Nephron progenitor cell (in vitro differentiated cells): Measurements from ENCODE around the gene CEP95.
A peak's percentile ranks its signal among the peaks of the same experiment; 100 is the strongest.

ENCODE experiments used
- DNase-seq: peaks from one replicate; pipeline ENCODE4 v3.0.0; 2021
- H3K27ac Mint-ChIP-seq: 2 replicates; pipeline ENCODE4 v1.8.0; 2021; ENCODE audit warnings: mild to moderate bottlenecking, moderate library complexity, mixed read lengths
- H3K27me3 Mint-ChIP-seq: 2 replicates; pipeline ENCODE4 v1.8.0; 2021; ENCODE audit warnings: mild to moderate bottlenecking, low read depth, mixed read lengths; ENCODE audit not compliant: poor library complexity
- H3K36me3 Mint-ChIP-seq: 2 replicates; pipeline ENCODE4 v1.8.0; 2021; ENCODE audit warnings: low read depth, mixed read lengths
- H3K4me1 Mint-ChIP-seq: 2 replicates; pipeline ENCODE4 v1.8.0; 2021; ENCODE audit warnings: mixed read lengths
- H3K4me3 Mint-ChIP-seq: 2 replicates; pipeline ENCODE4 v1.8.0; 2021; ENCODE audit warnings: mild to moderate bottlenecking, moderate library complexity, mixed read lengths
- H3K9me3 Mint-ChIP-seq: 2 replicates; pipeline ENCODE4 v1.8.0; 2021; ENCODE audit warnings: mild to moderate bottlenecking, moderate library complexity, mixed read lengths
- TF ChIP-seq, protein P1 (sequence below): fragments of 200-600 bp; sonication (generic); IDR thresholded peaks from 2 replicates; pipeline ENCODE4 v1.5.0; 2021; ENCODE audit warnings: antibody characterized with exemption

Gene CEP95

DNA sequence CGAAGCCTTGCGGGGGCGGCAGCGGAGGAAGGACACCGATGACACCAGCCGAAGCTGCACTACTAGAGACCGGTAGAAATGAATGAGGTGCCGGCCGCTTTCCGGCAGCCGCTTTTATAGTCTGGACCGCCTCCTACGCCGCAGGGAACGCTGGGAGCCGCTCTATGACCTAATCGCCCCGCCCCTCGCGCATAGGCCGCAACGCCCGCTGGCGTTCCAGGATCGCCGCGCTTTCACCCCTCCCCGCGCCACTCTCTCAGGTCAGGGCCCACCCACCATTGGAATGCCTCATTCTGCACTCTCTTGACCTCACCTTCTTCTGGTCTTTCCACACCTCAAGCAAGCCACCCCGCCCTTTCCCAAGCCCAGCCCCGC is 589 bp upstream of the CEP95 start, which contains the start of gene DDX5:
Gene DDX5 (minus strand): TSS at position 89 of the 375 bp plus-strand sequence. CDS start 170 bp downstream, outside the sequence.
- Mint-ChIP-seq H3K9me3 (no peaks in the 10 kb centered on the region), H3K4me3 (peak within 1 kb of the TSS; percentile 100), H3K27ac (peak within 1 kb of the TSS; percentile 100), H3K4me1 (peaks cover 65% of the 10 kb centered on the region), H3K27me3 (peaks cover 7% of the 10 kb centered on the region), H3K36me3 (peaks cover 66% of the 10 kb centered on the region)
- TF ChIP-seq, protein P1, sequence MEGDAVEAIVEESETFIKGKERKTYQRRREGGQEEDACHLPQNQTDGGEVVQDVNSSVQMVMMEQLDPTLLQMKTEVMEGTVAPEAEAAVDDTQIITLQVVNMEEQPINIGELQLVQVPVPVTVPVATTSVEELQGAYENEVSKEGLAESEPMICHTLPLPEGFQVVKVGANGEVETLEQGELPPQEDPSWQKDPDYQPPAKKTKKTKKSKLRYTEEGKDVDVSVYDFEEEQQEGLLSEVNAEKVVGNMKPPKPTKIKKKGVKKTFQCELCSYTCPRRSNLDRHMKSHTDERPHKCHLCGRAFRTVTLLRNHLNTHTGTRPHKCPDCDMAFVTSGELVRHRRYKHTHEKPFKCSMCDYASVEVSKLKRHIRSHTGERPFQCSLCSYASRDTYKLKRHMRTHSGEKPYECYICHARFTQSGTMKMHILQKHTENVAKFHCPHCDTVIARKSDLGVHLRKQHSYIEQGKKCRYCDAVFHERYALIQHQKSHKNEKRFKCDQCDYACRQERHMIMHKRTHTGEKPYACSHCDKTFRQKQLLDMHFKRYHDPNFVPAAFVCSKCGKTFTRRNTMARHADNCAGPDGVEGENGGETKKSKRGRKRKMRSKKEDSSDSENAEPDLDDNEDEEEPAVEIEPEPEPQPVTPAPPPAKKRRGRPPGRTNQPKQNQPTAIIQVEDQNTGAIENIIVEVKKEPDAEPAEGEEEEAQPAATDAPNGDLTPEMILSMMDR = no peak
- DNase-seq = peak; percentile 97

GRCh38 chr17:64507413-64507782 is 621 bp downstream of the CEP95 start:
- peak overlapping the region; percentile 100 for H3K27ac Mint-ChIP-seq
- peak; percentile 30 for DNase-seq
- TF ChIP-seq, protein P1 = peak; percentile 19
- peaks cover 62% of the 10 kb centered on the region for H3K36me3 Mint-ChIP-seq
- peak overlapping the region; percentile 100 for H3K4me3 Mint-ChIP-seq
- H3K9me3 Mint-ChIP-seq = no peaks in the 10 kb centered on the region
- H3K4me1 Mint-ChIP-seq = peaks cover 55% of the 10 kb centered on the region
- peaks cover 7% of the 10 kb centered on the region for H3K27me3 Mint-ChIP-seq

DNA sequence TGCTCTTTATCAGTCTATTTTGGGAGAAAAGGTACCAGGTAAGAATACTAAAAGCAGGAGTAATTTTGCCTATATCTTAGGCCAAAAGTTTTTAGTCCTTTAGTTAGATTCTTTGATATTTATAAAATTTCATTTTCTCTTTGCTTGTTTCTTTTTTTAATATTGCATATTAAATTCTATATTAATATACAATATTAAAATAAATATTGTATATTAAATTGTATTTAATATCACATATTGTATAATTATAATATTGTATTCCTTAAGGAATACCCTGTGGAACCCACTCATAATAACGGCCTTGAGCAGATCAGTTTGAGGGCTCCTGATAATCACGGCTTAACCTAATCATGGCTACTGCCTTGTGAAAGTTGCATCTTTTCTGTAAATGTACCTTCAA is 1.9 kb downstream of the CEP95 start:
- no peak for DNase-seq
- Mint-ChIP-seq H3K36me3 (peaks cover 56% of the 10 kb centered on the region), H3K4me1 (peaks cover 43% of the 10 kb centered on the region), H3K27ac (peak overlapping the region; percentile 72), H3K4me3 (peak overlapping the region; percentile 100), H3K27me3 (peaks cover 7% of the 10 kb centered on the region), H3K9me3 (no peaks in the 10 kb centered on the region)
- TF ChIP-seq, protein P1 = no peak

- Mint-ChIP-seq H3K9me3 (no peaks in the 10 kb centered on the region), H3K27ac (peak overlapping the region; percentile 72), H3K4me1 (peaks cover 38% of the 10 kb centered on the region), H3K4me3 (peak overlapping the region; percentile 100), H3K36me3 (peaks cover 56% of the 10 kb centered on the region), H3K27me3 (peaks cover 7% of the 10 kb centered on the region)
- DNase-seq = no peak
- TF ChIP-seq, protein P1 = no peak
These were observed 2.4 kb downstream of the CEP95 start for GRCh38 chr17:64509179-64509578.

DNA sequence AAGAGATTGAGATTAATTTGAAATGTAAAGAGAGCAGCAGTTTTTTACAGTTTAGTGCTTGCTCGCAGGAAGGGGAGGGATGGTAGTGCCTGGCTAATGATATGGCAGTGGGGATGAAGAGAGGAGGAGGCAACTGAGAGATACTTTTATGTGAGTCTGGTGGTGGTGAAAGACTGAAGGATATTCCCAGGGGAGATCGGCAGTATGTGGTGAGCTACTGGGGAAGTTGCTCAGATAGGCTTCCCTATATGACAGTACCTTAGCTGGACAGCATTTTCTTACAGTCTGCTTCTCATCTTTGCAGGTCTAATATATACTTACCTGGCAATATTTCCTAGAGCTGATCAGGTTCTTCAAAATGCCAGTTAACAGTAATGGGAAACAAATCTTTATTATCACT is 8.6 kb downstream of the CEP95 start:
- peaks cover 1% of the 10 kb centered on the region for H3K4me1 Mint-ChIP-seq
- TF ChIP-seq, protein P1 = no peak
- peaks cover 2% of the 10 kb centered on the region for H3K27me3 Mint-ChIP-seq
- no peak overlapping the region for H3K4me3 Mint-ChIP-seq
- no peak overlapping the region for H3K27ac Mint-ChIP-seq
- H3K9me3 Mint-ChIP-seq = no peaks in the 10 kb centered on the region
- DNase-seq = no peak
- peaks cover 72% of the 10 kb centered on the region for H3K36me3 Mint-ChIP-seq

- DNase-seq = no peak
- Mint-ChIP-seq H3K36me3 (peaks cover 67% of the 10 kb centered on the region), H3K4me3 (no peak overlapping the region), H3K4me1 (no peaks in the 10 kb centered on the region), H3K27ac (no peak overlapping the region), H3K27me3 (peaks cover 2% of the 10 kb centered on the region), H3K9me3 (no peaks in the 10 kb centered on the region)
- TF ChIP-seq, protein P1 = no peak
These were observed 9.1 kb downstream of the CEP95 start for GRCh38 chr17:64515829-64516228.
